ENCODE data around the gene TNK2.
"Not testable (repeated sequence)": the region's sequence is repeated elsewhere in the genome, so short reads cannot be mapped to it uniquely, and the experiment has no call there.

TNK2 gene

GRCh38 chr3:195907934-195908693 is at the start of gene TNK2:
TSS of gene TNK2 (minus strand) at chr3:195908551. CDS start at chr3:195888588, 19,963 bp downstream.
- no peak for DNase-seq

DNA sequence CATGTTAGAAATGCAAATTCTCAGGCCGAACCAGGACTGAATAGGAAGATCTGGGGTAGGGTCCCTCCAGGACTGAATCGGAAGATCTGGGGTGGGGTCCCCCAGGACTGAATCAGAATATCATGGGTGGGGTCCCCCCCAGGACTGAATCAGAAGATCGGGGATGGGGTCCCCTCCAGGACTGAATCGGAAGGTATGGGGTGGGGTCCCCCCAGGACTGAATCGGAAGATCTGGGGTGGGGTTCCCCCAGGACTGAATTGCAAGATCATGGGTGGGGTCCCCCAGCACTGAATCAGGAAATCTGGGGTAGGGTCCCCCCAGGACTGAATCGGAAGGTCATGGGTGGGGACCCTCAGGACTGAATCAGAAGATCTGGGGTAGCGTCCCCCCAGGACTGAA is 48.2 kb upstream of the TNK2 start:
- no peak for DNase-seq

- DNase-seq = not testable (repeated sequence)
These were observed 47.1 kb upstream of the TNK2 start for GRCh38 chr3:195955416-195955841.

DNA sequence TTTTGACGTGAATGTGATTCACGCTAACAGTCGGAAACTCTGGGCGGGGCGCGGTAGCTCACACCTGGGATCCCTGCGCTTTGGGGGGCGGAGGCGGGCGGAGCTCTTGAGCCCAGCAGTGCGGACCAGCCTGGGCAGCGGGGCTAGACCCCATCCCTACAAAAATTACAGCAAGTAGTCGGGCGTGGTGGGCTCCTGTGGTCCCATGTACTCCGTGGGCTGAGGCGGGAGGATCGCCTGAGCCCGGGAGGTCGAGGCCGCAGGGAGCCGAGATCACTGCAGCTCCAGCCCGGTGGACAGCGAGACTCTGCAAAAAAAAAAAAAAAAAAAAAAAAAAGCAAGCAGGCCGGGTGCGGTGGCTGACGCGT is 46.4 kb upstream of the TNK2 start:
- DNase-seq = not testable (repeated sequence)

DNA sequence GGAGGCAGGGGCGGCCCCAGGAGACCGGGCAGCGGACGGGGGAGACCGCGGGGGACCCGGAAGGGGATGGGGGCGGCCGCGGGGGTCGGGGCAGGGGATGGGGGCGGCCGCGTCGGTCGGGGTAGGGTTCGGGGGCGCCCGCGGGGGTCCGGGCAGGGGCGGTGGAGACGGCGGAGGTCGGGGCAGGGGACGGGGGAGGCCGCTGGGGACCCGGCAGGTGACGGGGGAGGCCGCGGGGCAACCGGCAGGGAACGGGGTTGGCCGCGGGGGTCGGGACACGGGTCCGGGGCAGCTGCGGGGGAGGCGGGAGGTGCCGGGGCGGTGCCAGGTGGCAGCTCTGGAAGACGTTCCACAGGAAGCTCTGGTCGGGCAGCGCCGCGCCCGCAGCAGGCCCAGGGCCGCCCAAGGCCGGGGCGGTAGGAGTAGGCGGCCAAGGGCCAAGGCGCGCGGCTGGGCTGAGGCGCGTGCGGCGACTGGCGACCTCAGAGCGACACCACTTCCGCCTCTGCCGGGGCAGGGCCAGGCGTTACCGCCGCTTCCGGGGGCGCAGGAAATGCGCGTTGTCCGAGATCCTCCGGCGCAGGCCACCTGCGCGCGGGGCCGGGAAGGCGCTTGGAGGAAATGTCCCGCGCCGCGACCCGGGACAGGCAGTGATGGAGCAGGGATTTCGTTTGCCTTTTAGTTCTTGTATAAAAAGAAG is 45.9 kb upstream of the TNK2 start:
- DNase-seq = not testable (repeated sequence)

DNA sequence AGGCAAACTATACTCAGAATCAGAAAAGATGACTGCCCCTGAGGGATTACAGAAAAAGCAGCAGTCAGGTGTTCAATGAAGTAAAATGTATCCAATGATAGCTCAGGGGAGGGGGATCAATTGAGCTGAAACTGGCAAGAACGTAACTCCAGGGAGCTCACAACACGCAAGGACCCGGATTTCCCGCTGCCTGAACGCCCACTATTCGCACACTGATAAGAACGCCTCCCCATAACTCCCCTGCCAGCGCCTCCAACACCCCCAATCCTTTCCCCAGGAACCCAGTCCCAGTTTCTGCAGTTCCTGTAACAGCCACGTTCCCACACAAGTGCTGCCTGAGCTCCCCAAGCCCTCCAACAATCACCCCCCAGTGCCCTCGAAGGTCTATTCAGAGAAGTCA is 44.2 kb upstream of the TNK2 start:
- DNase-seq = not testable (repeated sequence)

DNA sequence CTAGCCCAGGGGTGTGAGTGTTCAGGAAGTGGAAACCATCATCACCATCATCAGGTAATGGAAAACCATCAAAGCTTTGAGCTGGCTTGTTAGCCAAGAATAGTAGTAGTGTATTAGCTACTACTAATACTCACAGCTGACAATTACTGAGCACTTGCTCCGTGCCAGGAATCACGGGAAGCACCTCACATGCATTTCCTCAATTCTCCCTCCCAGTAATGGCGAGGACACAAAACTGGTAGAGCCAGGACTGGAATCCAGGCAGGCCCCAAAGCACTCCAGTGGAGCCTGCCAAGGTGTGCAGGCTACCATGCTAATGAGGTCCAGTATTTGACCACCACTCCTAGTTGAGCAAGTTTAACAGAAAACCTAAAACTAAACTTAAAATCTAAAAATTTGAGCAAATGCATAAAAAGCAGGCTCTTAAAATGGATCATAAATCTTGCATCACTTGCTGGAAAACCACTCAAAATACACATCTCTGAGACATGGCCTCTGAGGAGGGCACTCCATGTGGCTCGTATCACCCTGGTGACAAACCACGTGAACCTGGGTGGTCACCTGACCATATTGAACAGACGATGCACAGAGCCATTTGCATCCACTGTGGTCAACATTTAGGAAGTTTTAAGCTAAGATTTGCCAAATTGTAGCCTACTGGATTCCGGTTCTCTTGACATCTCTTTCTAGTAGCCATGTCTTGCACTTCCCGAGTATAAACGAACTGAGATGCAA is 43.3 kb upstream of the TNK2 start:
- not testable (repeated sequence) for DNase-seq

- not testable (repeated sequence) for DNase-seq
These were observed 42.4 kb upstream of the TNK2 start for GRCh38 chr3:195950731-195951130.

DNA sequence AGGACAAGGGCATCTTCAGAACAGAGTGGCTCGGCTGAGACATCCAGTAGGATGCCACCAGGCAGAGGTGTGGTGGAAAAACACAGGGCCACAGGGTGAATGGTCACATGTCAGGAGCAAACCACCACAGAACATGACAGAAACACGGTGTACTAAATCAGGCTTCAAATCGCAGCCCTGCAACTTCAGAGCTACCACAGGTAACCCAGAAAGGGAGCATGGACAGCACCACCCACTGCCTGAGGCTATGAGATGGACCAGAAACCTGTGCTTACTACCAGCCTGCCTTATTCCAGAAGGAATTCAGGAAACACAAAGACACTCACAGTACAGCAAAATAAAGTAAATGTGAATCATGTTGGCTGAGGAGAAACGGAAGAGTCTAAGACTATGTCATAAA is 41.8 kb upstream of the TNK2 start:
- not testable (repeated sequence) for DNase-seq

DNA sequence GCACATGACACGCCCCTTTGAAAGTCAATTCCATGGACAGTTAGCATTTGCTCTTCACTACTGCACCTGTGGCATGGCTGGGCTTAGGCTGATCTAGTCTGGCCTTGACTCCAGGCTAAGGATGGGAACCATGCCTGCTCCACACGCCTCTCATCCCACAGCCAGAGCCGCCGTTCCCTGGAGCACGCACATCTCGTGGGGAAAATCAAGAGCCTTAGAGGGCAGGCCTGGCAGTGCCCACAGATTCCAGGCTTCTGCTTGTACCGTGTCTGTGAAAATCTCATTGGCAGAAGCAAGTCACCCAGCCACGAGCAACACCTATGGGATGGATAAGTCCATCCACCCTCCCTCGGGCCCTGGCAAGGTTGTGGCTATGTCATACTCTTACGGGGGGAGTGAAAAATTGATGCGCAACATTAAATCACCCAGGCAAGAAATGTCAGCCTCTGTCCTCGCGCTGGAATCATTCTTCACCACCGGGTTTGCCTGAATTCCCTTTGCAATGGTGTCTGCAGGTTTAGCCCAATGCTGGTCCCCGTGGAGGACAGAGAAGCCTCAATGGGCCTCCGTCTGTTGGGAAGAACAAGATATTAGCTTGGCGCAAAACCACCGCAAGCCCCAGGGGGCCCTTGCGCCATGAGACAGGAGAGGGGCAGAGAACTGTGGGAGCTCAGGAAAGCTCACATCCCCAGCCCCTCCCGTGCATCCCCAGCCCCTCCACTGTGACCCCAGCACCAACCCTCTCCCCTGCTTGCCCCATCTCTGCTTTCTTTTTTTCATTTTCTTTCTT is 38.8 kb upstream of the TNK2 start:
- not testable (repeated sequence) for DNase-seq

DNA sequence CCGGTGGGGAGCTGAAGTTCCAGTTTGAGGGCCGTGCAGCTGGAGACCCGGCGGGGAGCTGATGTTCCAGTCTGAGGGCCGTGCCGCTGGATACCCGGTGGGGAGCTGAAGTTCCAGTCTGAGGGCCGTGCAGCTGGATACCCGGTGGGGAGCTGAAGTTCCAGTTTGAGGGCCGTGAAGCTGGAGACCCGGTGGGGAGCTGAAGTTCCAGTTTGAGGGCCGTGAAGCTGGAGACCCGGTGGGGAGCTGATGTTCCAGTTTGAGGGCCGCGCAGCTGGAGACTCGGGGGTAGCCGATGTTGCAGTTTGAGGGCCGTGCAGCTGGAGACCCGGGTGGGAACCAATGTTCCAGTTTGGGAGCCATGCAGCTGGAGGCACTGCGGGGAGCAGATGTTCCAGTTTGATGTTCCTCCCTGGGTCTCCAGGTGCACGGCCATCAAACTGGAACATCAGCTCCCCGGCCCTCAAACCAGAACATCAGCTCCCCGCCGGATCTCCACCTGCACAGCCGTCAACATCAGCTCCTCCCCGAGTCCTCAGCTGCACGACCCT is 33.0 kb upstream of the TNK2 start:
- not testable (repeated sequence) for DNase-seq

- DNase-seq = not testable (repeated sequence)
These were observed 32.5 kb upstream of the TNK2 start for GRCh38 chr3:195940806-195941205.

DNA sequence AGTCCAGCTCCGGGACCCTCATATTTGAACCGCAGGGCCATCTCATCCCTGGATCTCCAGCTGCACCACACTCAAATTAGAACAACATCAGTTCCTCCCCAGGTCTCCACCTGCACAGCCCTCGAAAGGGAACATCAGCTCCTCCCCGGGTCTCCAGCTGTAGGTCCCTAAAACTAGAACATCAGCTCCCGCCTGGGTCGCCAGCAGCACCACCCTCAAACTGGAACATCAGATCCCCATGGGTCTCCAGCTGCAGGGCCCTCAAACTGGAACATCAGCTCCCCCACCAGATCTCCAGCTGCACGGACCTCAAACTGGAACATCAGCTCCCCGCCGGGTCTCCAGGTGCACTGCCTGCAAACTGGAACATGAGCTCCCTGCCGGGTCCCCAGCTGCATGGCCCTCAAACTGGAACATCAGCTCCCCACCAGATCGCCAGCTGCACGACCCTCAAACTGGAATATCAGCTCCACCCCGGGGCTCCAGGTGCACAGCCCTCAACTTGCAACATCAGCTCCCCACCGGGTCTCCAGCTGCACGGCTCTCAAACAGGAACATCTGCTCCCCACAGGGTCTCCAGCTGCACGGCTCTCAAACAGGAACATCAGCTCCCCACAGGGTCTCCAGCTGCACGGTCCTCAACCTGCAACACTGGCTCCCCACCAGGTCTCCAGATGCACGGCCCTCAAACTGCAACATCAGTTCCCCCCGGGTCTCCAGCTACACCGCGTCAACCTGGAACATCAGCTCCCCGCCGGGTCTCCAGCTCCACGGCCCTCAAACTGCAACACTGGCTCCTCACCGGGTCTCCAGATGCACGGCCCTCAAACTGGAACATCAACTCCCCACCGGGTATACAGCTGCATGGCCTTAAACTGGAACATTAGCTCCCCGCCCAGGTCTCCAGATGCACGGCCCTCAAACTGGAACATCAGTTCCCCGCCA is 31.4 kb upstream of the TNK2 start:
- not testable (repeated sequence) for DNase-seq

- DNase-seq = not testable (repeated sequence)
These were observed 24.7 kb upstream of the TNK2 start for GRCh38 chr3:195933044-195933430.

DNA sequence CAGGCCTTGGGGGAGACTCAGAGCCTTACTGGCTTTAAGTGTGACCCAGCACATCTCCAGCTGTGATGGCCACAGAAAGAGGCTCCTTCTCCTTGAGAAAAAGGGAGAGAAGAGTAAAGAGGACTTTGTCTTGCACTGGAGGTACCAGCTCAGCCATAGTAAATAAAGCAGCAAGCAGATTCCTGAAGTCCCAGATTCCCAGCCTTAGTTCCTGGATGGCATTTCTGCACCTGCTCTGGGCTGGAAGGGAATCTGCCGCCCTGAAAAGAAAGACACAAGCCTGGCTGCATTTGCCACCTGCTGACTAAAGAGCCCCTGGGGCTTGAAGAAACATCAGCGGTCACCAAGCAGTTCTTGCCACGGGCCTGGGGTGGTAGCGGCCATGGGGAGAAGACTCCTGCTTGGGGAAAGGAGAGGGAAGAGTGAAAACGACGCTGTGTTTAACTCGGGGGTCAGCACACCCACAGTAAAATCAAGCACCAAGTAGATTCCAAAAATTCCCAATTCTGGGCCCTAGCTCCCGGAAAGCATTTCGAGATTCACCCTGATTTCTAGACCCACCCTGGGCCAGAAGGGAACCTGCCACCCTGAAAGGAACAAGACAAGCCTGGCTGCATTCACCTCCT is 24.2 kb upstream of the TNK2 start:
- no peak for DNase-seq

- no peak for DNase-seq
These were observed 23.4 kb upstream of the TNK2 start for GRCh38 chr3:195931582-195932273.

- no peak for DNase-seq
These were observed 21.1 kb upstream of the TNK2 start for GRCh38 chr3:195929452-195929851.

DNA sequence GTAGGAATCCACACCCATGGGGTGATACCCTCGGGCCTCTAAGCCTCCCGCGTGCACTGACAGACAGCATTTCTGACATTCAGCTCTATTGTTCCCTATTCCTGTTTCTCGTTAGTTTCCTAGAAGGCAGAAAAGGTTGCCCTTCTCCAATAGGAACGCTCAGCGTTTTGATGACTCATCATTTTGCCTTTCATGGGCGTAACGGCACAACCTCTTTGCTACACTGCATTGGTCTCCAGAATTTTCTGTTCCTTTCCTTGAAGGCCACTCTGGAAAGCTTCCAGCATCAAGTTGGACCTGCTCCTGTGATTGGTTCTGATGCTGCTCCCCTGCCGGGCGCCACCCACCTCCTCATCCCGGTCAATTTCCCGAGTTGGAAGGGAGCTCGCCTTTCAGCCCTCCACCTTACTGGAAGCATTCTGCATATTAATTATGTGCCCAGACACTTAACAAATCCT is 13.0 kb upstream of the TNK2 start:
- DNase-seq = no peak

GRCh38 chr3:195918176-195918575 is 9.8 kb upstream of the TNK2 start:
- no peak for DNase-seq

DNA sequence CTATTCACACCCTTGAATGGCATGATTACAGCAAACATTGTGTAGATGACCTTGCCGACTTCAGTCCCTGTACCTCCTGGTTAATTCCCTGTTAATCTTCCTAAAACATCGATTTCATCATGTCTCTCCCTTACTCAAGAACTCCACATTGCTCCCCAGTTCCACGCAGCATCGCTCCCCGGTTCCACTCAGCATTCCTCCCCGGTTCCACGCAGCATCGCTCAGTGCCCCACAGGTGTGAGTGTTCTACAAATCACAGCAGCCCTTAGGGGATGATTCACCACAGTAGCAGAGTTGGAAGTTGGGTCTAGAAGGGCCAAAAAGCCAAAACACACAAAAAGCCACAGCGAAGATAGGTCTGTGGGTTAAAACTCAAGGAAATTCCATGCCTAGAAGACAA is 8.6 kb upstream of the TNK2 start:
- DNase-seq = no peak

Data from NCI-H1048 (cell line).